Muscle layer of duodenum (tissue), 2 donors: Measurements from ENCODE around the gene HECW1.
A peak's percentile ranks its signal among the peaks of the same experiment; 100 is the strongest.

Source experiments
- H3K27ac ChIP-seq: one replicate; pipeline ENCODE4 v1.7.0; 2013; ENCODE audit warnings: mild to moderate bottlenecking, low read length
- H3K27me3 ChIP-seq: one replicate; pipeline ENCODE4 v1.7.0; 2013; ENCODE audit warnings: low read depth, mild to moderate bottlenecking, control low read depth, low read length
- H3K36me3 ChIP-seq, 2 donors: one replicate each; pipeline ENCODE4 v1.7.0; 2013; ENCODE audit warnings: low read length in 2 of 2, control low read depth in 1 of 2, mild to moderate bottlenecking in 1 of 2; ENCODE audit not compliant: insufficient read depth in 2 of 2, control insufficient read depth in 1 of 2
- H3K4me1 ChIP-seq, 2 donors: one replicate each; pipeline ENCODE4 v1.7.0; 2013; ENCODE audit warnings: low read length in 2 of 2, mild to moderate bottlenecking in 2 of 2, control low read depth in 1 of 2, moderate library complexity in 1 of 2; ENCODE audit not compliant: insufficient read depth in 2 of 2, control insufficient read depth in 1 of 2
- H3K4me3 ChIP-seq, 2 donors: one replicate each; pipeline ENCODE4 v1.7.0; 2013; ENCODE audit warnings: low read length in 2 of 2, low read depth in 1 of 2, mild to moderate bottlenecking in 1 of 2
- H3K9me3 ChIP-seq, 2 donors: one replicate each; pipeline ENCODE4 v1.7.0; 2013; ENCODE audit warnings: low read length in 2 of 2, control low read depth in 1 of 2, mild to moderate bottlenecking in 1 of 2; ENCODE audit not compliant: control insufficient read depth in 1 of 2
- donor health status: healthy.

Gene HECW1

DNA sequence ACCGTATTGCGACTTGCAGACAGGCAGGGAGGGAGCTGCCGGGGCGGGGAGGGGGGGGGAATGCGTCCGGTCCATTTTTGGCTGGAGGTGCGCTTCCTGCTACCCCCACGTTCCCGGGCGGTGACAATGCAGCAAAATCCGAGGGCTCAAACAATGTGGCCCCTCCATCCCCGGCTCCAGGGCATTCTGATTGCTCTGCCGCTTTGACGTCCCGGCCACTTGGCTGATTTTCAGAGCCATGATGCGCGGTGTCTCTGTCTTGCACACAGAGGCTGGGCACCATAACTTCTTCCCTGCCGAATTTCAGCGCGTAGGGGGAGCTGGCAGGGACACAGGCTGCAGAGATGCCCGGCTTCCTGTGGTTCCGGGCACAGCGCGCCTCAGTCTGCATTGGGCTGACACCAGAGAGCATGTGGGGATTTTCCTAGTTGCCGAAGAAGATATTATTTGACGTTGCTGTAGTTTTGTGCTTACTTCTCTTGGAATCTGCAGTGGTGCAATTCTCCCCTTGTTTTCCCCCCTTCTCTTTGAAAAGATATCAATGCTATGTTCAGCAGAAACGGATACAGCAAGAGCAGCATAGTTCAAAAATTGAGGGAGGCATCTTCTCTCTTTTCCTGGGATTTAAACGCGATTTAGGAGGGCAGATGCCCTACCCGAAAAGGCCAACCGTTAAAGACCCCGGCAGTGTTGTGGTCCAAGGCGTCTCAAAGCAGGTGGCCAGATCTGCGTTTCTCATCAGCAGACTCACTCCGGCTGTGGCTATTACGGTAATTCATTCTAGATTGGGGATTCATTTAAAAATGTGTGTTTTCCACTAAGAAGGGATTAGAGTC lies 1.4 kb downstream of the HECW1 start:
- H3K9me3 ChIP-seq: no peaks in the 10 kb centered on the region
- H3K4me3 ChIP-seq: peak overlapping the region; percentile 4 to 61
- H3K27me3 ChIP-seq: peaks cover 33% of the 10 kb centered on the region
- H3K4me1 ChIP-seq: peaks cover 0 to 17% of the 10 kb centered on the region in 2 donors
- H3K27ac ChIP-seq: no peak overlapping the region
- H3K36me3 ChIP-seq: no peaks in the 10 kb centered on the region

DNA sequence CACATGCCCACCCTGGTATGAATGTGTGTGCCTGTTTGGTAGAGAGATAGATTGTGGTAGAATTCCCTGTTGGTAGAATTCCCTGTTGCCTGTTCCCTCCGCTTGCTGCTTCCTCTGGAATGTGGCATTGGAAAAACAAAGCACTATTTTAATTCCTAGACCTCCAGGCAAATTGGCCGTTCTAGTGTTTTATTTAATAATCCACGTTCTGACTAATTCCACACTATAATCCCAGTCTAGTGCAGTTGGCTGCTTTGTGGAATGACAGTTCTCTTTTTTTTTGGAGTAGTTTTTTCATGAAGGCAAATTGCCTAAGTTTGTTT lies 2.0 kb downstream of the HECW1 start:
- Histone ChIP-seq H3K4me1 (peaks cover 0 to 17% of the 10 kb centered on the region in 2 donors), H3K4me3 (no peak overlapping the region), H3K9me3 (no peaks in the 10 kb centered on the region), H3K27me3 (peaks cover 33% of the 10 kb centered on the region), H3K27ac (no peak overlapping the region), H3K36me3 (no peaks in the 10 kb centered on the region)

DNA sequence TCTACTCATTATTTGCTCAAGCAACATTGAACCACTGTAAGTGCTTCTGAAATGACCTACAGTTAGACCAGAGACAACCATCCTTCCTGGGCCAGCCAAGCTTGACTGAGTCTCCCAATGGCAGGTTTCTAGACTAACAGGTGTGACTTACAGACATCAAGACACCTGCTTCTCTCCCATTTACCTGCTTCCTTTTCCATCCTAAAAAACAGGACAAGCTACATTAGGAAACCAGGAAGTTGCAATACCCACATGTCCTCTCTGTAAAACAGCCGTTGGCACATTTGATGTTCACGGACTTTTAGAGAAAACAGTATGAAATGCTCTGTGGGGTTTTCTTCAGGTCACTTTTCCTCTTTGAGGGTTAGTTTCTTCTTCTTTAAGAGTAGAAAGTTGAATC lies 4.0 kb downstream of the HECW1 start:
- Histone ChIP-seq H3K9me3 (no peaks in the 10 kb centered on the region), H3K27ac (no peak overlapping the region), H3K36me3 (no peaks in the 10 kb centered on the region), H3K27me3 (peaks cover 28% of the 10 kb centered on the region), H3K4me3 (no peak overlapping the region), H3K4me1 (peaks cover 0 to 17% of the 10 kb centered on the region in 2 donors)

DNA sequence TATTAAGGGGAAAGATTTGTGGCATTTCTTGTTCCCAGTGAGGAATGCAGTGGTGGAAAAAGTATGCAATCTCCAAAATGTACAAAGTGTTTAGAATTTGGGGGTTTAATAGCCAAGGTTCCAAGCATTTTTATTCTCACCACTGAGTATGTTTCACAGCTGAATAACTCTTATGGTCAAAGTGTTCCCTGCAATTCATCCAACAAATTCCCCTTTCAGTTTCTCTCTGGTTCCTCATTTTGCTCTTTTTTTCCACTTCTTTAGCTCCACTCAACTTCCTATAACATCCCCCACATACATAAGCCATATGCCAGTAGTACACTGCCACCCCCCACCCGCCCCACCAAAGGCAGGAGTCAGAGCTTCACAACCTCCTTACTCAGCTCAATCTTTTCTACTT lies 4.6 kb downstream of the HECW1 start:
- peaks cover 21% of the 10 kb centered on the region for H3K27me3 ChIP-seq
- H3K4me3 ChIP-seq: no peak overlapping the region
- H3K9me3 ChIP-seq: no peaks in the 10 kb centered on the region
- no peak overlapping the region for H3K27ac ChIP-seq
- H3K36me3 ChIP-seq: no peaks in the 10 kb centered on the region
- peaks cover 0 to 17% of the 10 kb centered on the region in 2 donors for H3K4me1 ChIP-seq

GRCh38 chr7:43117861-43118260 lies 5.4 kb downstream of the HECW1 start:
- Histone ChIP-seq H3K27me3 (peaks cover 19% of the 10 kb centered on the region), H3K4me3 (no peak overlapping the region), H3K36me3 (no peaks in the 10 kb centered on the region), H3K4me1 (peaks cover 0 to 11% of the 10 kb centered on the region in 2 donors), H3K27ac (no peak overlapping the region), H3K9me3 (no peaks in the 10 kb centered on the region)

GRCh38 chr7:43118313-43118712 lies 5.9 kb downstream of the HECW1 start:
- no peaks in the 10 kb centered on the region for H3K9me3 ChIP-seq
- H3K36me3 ChIP-seq: no peaks in the 10 kb centered on the region
- no peak overlapping the region for H3K4me3 ChIP-seq
- no peak overlapping the region for H3K27ac ChIP-seq
- H3K4me1 ChIP-seq: peaks cover 0 to 6% of the 10 kb centered on the region in 2 donors
- peaks cover 19% of the 10 kb centered on the region for H3K27me3 ChIP-seq

- Histone ChIP-seq H3K27me3 (peaks cover 11% of the 10 kb centered on the region), H3K4me1 (no peaks in the 10 kb centered on the region), H3K9me3 (no peaks in the 10 kb centered on the region), H3K27ac (no peak overlapping the region), H3K36me3 (no peaks in the 10 kb centered on the region), H3K4me3 (no peak overlapping the region)
Measured at GRCh38 chr7:43119371-43120075, 7.1 kb downstream of the HECW1 start.

DNA sequence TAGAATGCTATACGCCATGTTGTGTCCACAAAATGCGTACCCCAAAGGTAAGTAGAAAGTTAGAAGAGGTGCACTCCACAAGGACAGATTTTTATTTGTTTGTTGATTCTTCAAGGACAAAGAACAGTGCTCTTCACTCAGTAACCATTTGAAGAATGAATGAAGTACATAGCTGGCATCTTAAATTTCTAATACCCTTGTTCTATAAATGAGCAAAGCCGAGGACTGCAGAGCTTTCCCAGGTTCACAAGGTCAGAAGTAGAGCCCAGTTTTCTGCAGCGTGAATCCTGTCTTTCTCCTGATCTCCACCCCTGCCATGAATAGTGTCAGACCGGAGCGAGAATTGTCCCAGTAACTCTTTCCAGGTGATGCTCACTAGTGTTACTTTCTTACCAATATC lies 9.5 kb downstream of the HECW1 start:
- H3K9me3 ChIP-seq: no peaks in the 10 kb centered on the region
- no peaks in the 10 kb centered on the region for H3K36me3 ChIP-seq
- H3K27me3 ChIP-seq: no peaks in the 10 kb centered on the region
- no peaks in the 10 kb centered on the region for H3K4me1 ChIP-seq
- no peak overlapping the region for H3K4me3 ChIP-seq
- H3K27ac ChIP-seq: no peak overlapping the region

- no peaks in the 10 kb centered on the region for H3K27me3 ChIP-seq
- H3K4me1 ChIP-seq: no peaks in the 10 kb centered on the region
- H3K4me3 ChIP-seq: no peak overlapping the region
- H3K27ac ChIP-seq: no peak overlapping the region
- no peaks in the 10 kb centered on the region for H3K9me3 ChIP-seq
- no peaks in the 10 kb centered on the region for H3K36me3 ChIP-seq
Measured at GRCh38 chr7:43123457-43123856, 11.0 kb downstream of the HECW1 start.

GRCh38 chr7:43124388-43124787 lies 11.9 kb downstream of the HECW1 start:
- Histone ChIP-seq H3K36me3 (no peaks in the 10 kb centered on the region), H3K27me3 (no peaks in the 10 kb centered on the region), H3K4me3 (no peak overlapping the region), H3K9me3 (no peaks in the 10 kb centered on the region), H3K4me1 (no peaks in the 10 kb centered on the region), H3K27ac (no peak overlapping the region)

DNA sequence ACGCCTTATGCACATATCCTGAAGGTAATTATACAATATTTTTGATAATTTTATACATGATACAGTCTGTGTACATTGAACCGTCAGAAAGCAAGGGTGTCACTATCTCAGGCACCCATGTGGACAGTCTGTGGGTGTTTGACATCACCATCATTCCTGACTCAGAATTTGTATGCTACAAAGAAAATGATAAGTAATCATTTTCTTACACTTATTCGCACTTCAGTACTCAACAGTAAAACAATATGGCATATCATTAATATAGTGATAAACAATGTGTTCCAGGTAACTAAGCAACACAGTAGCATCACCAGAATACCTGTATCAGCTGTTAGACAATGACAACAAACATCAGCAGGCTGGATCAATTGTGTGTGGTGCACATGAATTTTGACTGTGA lies 17.9 kb downstream of the HECW1 start:
- no peaks in the 10 kb centered on the region for H3K36me3 ChIP-seq
- no peak overlapping the region for H3K4me3 ChIP-seq
- no peaks in the 10 kb centered on the region for H3K4me1 ChIP-seq
- no peaks in the 10 kb centered on the region for H3K9me3 ChIP-seq
- no peak overlapping the region for H3K27ac ChIP-seq
- H3K27me3 ChIP-seq: no peaks in the 10 kb centered on the region
